Lower leg skin (tissue), 3 donors: ENCODE measurements around the gene SIGLEC15.
"Not testable (repeated sequence)": the region's sequence is repeated elsewhere in the genome, so short reads cannot be mapped to it uniquely, and the experiment has no call there.

Experiments used
- POLR2A ChIP-seq, 2 donors: fragments of 450-650 bp; IDR thresholded peaks; one replicate each; pipeline ENCODE4 v1.6.1; 2016 to 2017; ENCODE audit warnings: antibody characterized with exemption in 2 of 2, mild to moderate bottlenecking in 1 of 2, moderate library complexity in 1 of 2
- TF ChIP-seq, protein P1 (sequence below), 3 donors: fragments of 450-650 bp; IDR thresholded peaks; one replicate each; pipeline ENCODE4 v1.5.1; 2016; ENCODE audit warnings: antibody characterized with exemption in 3 of 3, mild to moderate bottlenecking in 3 of 3, moderate library complexity in 2 of 3

DNA sequence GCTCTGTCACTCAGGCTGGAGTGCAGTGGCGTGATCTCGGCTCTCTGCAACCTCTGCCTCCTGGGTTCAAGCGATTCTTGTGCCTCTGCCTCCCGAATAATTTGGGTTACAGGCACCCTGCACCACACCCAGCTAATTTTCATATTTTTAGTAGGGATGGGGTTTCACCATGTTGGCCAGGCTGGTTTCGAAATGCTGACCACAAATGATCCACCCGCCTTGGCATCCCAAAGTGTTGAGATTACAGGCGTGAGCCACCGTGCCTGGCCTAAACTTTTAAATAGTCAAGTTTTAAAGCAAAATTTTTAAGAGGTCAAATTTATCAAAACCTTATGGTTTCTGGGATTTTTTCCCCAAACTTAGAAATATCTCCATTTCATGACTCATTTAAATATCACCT is 6.7 kb upstream of the SIGLEC15 start:
- TF ChIP-seq, protein P1, sequence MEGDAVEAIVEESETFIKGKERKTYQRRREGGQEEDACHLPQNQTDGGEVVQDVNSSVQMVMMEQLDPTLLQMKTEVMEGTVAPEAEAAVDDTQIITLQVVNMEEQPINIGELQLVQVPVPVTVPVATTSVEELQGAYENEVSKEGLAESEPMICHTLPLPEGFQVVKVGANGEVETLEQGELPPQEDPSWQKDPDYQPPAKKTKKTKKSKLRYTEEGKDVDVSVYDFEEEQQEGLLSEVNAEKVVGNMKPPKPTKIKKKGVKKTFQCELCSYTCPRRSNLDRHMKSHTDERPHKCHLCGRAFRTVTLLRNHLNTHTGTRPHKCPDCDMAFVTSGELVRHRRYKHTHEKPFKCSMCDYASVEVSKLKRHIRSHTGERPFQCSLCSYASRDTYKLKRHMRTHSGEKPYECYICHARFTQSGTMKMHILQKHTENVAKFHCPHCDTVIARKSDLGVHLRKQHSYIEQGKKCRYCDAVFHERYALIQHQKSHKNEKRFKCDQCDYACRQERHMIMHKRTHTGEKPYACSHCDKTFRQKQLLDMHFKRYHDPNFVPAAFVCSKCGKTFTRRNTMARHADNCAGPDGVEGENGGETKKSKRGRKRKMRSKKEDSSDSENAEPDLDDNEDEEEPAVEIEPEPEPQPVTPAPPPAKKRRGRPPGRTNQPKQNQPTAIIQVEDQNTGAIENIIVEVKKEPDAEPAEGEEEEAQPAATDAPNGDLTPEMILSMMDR (IDR thresholded peaks at IDR 0.05): not testable (repeated sequence)
- not testable (repeated sequence) for TF ChIP-seq POLR2A (IDR thresholded peaks at IDR 0.05)
